ENCODE data around the gene NUP62.

NUP62 gene

DNA sequence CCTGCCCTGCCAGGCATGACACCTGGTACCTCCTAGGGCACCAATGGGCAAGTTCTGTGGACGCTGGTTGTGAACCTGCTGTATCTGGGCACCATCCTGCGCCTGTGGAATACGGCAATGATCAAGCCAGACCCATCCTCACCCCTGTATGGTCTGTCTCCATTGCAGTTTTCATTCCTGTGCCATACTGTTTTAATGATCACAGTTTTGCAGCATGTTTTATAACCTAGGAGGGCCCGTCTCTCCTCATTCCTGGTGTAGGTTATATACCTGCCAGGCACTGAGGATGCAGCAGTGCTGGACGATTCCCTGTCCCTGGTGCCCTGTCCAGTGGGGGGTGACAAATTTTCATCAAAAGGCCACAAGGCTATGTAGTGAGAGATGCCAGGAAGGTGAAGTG is 46.2 kb downstream of the NUP62 start:
- in situ Hi-C loops (cut with MboI; ENCODE audit: low sequenced_read_pairs) = no loop called here

DNA sequence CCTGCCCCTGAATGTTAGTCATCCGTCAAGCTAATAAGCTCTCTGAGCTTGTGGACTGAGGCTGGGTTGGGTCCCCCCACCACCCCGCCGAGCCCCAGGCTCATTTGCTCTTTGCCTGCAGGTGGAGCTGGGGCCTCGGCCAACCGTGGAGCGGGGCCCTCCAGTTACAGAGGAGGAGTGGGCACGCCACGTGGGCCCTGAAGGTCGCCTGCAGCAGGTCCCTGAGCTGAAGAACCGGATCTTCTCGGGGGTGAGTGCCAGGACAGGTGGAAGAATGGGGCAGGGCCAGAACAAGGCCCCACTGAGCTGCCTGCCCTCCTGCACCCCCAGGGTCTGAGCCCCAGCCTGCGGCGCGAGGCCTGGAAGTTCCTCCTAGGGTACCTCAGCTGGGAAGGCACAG is 46.7 kb downstream of the NUP62 start:
- in situ Hi-C loops (cut with MboI; ENCODE audit: low sequenced_read_pairs) = no loop called here

DNA sequence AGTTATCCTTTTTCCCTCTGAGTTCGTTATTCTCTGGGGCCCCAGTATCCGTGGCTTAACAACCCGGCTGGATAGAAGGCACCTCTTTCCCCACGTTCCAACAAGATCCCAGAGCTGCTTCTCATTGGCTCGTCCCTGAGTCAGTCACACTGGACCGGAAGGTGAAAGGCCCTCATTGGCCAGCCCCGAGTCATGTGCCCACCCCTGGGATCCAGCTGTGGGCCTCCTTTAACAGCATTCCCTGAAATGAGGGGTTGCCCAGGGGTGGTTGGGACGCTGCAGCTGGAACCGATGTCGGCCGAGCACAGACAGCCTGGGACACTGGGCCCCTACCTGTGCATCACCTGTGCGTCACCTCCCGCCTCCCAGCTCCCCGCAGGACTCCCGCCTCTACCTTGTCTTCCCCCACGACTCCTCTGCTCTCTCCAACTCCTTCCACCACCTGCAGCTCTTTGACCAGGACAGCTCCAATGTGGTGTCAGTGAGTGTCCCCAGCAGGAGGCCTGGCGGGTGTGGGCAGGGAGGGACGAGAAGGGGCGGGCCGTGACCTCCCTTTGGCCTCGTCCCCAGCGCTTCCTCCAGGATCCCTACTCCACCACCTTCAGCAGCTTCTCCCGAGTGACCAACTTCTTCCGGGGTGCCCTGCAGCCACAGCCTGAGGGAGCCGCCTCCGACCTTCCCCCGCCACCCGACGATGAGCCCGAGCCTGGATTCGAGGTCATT is 47.5 kb downstream of the NUP62 start:
- in situ Hi-C loops (cut with MboI; ENCODE audit: low sequenced_read_pairs) = no loop called here

DNA sequence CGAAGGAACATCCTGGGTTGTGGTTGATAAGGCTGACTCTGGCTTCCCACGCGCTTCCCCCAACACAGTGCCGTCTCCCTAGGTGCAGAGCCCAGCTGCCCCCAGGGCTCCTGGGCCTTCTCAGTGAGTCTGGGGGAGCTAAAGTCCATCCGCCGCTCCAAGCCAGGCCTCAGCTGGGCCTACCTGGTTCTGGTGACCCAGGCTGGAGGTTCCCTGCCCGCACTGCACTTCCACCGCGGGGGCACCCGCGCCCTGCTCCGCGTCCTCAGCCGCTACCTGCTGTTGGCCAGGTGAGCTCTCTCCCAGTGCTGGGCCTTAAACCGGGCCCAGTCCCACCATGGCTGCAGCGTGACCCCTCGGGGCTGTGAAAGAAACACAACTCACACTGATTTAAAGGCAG is 48.1 kb downstream of the NUP62 start:
- in situ Hi-C loops (cut with MboI; ENCODE audit: low sequenced_read_pairs) = no loop called here

DNA sequence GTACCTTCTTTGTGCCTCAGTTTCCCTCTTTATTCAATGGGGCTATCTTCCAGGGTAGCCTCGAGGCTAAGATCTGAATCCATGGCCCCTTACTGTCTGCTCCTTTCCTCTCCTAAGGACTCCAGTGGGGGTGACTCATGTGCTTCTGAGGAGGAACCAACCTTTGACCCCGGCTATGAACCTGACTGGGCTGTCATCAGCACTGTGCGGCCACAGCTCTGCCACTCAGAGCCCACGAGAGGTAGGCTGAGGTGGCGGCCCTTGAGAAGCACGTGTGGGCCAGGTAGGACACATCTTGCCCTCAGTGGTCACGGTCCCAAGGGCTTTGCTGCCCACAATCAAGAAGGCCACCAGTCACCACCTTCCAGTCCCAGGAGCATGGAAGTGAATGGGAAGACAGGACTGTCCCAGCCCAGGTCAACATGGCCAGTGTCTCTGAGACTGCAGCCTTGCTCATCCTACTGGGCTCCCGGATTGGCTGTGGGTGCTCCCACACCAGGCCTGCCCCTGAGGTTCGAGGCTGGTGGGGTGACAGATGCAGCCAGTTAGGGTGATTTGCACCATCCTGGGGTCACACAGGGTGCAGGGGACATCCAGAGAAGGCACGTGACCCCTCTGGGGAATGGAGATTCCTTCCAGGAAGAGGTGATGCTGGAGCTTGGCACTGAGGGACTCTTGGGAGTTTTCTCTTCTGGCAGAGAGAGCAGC is 49.0 kb downstream of the NUP62 start:
- in situ Hi-C loops (cut with MboI; ENCODE audit: low sequenced_read_pairs) = no loop called here

DNA sequence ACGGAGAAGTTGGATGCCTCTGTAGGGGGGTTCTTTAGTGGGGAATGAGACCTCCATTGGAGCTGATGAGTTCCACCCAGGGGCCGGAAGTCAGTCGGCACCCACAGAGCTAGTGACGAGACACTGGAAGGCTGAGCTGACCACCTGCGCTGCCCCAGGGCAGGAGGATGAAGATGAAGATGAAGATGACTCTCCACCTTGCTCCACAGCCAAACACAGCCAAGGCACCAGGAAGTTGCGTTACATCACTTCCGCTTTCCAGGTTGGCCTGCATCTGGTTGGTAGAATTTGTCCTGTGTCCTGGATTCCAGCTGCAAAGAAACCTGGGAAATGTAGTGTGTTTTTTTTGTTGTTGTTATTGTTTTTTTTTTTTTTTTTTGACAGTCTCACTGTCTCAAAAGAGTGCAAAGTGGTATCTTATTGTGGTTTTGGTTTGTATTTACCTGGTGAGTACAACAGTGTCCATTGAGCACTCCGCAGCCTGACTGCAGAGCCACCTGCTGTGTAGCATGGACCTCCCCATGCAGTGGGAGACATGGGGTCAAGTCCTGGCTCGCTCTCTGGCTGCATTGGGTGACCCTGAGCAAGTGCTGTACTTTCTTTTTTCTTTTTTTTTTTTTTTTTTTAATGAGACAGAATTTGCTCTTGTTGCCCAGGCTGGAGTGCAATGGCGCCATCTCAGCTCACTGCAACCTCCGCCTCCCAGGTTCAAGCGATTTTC is 49.9 kb downstream of the NUP62 start:
- in situ Hi-C loops (cut with MboI; ENCODE audit: low sequenced_read_pairs) = no loop called here

DNA sequence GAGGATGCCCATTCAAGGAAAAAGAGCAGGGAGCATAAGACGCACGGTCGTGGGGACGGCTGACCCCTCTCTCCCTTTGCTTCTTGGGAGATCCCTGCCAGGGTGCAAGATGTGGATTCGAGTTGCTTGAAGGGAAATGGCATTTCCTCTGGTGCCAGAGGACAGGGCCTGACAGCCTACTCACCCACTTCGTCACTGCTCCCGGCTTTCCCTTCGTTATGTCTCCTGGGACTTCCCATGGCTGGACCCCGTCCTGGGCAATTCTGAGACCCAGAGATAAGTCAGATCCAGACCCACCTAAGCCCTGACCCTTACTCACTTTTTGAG is 50.6 kb downstream of the NUP62 start:
- in situ Hi-C loops (cut with MboI; ENCODE audit: low sequenced_read_pairs) = no loop called here

DNA sequence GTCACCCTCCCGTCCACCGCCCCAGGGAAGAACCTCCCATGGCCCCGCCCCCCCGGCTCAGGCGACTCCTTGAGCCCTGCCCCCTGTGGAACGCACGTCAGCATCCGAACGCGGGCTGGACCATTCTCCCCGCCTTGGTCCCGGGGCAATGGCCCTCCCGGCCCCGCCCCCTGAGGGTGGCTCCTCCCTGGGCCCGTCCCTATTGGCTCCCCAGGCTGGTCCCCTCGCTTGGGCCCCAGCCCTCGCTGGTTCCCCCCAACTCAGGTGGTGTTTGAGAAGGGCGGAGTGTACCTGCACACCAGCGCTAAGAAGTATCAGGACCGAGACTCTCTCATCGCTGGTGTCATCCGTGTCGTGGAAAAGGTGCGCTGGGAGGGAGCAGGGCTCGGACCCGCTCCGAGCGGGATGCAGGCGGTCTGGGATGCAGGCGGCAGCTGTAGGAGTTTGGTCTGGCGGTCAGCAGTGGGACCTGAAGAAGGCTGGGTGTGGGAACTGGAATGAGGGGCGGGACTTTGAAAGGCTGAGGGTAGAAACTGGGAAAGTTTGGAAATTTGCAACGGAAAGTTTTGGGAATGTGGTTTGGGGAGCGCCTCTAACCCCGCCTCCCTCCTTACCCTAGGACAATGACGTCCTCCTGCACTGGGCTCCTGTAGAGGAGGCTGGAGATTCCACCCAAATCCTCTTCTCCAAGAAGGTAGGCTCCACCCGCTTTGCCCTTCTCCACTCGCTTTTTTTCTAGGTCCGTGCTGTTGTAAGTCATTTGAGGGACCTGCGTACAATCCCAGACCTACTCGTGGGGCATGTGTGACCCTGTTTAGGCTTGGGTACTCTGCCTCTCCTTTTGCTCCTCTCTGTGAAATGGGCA is 51.2 kb downstream of the NUP62 start:
- in situ Hi-C loops (cut with MboI; ENCODE audit: low sequenced_read_pairs) = no loop called here

DNA sequence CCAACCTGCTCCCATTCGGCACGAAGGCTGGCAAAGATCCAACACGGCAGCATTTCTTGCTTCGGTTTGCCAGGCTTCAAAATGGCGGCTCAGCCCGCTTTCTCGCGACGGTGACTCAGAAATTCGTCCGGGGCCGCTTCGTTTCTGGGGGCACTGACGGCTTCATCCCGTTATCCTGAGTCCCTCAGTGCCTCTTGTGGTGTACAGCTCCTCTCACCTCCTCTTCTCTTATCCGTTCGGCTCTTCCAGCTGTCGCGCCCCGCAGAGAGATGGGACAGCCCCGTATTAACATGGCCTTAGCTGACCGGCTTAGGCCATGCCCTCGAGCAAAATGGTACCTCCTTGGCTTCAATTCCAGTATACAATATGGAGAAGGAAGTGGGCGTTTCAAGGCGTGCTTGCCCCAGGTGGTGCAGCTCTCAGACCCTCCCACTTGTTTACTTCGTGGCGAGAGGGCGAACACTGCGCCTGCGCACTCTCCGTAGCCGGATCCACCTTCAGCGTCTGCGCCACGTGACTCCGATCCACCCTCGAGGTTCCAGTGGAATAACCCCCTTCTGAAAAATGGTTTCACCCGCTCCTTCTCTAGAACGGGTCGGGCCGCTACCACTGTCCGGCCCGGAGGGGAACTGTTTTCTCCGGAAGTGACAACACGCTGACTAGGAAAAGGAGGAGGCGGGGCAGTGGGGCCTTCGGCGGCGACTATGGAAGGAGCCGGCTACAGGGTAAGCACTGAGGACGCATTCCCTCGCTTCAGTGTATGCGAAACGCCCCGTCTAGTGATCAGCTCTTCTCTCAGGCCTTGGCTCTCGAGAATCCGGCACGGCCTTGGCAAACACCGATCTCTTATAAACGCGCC is 52.1 kb downstream of the NUP62 start, which contains the start of the genes AKT1S1 and TBC1D17:
Gene AKT1S1, minus strand, starts transcription at position 336 of the 859 bp plus-strand sequence. CDS start 4,060 bp downstream, outside the sequence.
Gene TBC1D17, plus strand, starts transcription at position 683 of the 859 bp plus-strand sequence. Its CDS starts 22 bp downstream, at position 705.
- in situ Hi-C loops (cut with MboI; ENCODE audit: low sequenced_read_pairs) = no loop called here

DNA sequence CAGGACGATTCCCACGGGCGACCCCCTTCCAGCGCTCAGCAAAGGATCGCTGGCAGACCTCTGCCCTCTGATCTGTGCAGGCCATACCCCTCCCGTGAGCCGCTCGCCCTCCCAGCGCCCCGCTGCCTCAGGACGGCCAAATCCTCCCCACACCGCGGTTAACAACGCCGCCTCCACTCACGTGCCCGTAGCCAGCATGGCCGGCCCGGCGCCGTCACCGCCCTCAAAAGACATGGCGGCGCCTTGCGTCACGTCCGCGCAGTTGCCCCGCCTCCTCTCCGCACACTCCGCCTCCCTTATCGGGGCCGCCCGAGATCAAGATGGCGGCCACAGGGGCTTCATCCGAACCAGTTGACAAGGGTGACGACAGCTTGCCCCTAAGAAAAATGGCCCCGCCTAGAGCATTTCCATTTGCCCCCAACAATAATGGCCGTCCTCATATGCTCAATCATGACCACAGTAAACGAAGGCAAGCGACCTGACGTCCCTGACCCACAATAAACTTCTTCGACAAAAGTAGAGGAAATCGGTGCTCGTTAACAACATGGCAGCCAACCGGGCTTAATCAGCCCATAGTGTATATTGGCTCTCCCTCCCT is 52.8 kb downstream of the NUP62 start:
- in situ Hi-C loops (cut with MboI; ENCODE audit: low sequenced_read_pairs) = no loop called here

DNA sequence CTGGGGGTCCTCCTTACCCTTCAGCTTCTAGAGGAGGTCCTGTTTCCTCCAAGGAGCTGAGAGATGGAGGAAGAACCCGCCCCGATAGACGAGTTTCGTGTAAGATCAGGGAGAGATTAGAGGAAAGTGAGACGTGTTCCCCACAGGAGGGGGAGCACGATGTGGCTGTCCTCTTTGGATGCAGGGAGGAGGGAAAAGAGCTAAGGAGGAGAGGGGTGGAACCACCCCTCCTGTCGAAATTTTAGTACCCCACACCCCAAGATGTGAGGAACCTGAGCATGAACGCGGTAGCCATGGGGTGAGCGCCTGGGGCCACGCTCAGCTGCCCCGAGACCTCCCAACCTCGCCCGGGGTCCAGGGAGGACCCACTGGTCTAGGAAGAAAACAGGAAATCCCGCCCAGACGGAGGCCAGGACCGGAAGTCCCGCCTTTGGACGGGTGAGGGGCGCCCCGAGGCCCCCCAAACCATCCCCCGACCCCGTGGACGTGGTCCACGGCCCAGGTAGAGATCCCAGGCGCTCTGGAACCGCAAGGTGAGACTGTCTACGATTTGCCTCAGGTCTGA is 53.4 kb downstream of the NUP62 start:
- in situ Hi-C loops (cut with MboI; ENCODE audit: low sequenced_read_pairs) = no loop called here

DNA sequence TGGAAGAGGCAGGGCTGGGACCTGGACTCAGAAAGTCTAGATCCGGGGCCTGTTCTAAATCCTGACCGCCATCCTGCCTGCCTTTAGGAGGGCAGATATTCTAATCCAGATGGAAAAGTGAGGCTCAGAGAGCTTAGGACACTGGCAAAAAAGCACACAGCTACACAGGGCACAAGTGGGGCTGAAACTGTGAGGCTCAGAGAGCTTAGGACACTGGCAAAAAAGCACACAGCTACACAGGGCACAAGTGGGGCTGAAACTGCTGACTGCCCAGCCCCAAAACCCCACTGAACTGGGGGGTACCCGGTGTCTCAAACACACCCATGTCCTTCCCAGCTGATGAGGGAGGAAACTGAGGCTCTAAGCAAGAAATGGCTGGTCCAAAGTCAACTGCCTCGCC is 54.1 kb downstream of the NUP62 start:
- in situ Hi-C loops (cut with MboI; ENCODE audit: low sequenced_read_pairs) = no loop called here

DNA sequence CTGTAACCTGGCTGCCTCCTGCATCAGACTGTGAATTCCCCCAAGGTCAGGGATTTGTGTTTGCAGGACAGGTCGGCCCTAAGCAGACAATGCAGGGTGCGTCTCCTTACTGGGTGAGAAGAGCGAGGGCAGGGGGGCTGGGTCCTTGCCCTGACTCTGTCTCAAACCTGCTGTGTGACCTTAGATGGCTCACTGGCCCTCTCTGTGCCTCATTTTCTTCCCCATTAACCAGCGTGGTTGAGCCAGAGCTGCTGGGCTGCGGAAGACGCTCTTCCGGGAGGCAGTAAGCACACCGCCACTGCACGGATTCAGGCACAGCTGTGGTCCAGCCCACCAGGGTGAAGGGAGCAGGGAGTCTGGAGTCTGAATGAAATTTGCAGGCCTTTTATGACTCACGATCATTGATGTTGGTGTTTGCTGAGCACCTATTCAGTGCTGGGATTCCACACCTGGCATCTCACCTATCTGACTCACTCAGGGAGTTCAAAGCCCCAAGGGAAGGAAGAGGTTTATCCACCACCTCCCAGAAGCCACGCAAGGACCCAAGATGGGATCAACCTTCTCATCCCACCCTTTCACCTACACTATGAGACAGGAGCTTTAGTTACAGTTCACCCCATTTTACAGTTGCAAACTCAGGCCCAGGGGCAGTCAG is 54.7 kb downstream of the NUP62 start:
- in situ Hi-C loops (cut with MboI; ENCODE audit: low sequenced_read_pairs) = no loop called here

DNA sequence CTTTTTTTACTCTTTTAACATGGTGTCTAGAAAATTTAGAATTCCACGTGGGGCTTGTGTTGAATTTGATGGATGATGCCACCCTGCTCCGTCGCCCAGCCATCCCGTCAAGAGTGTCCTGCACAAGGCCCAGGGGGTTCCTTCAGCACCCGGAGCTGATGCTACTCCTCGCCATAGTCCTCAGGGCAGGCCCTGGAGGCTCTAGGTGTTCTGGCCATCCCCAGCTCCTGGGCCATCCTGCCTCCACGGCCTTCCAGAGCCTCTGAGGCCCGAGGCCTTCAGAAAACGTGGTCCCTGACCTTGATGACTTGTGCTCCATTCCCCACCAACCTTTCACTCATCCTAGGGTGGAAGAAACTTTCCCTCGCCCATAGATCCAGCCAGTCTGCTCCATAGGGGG is 55.5 kb downstream of the NUP62 start:
- in situ Hi-C loops (cut with MboI; ENCODE audit: low sequenced_read_pairs) = no loop called here

DNA sequence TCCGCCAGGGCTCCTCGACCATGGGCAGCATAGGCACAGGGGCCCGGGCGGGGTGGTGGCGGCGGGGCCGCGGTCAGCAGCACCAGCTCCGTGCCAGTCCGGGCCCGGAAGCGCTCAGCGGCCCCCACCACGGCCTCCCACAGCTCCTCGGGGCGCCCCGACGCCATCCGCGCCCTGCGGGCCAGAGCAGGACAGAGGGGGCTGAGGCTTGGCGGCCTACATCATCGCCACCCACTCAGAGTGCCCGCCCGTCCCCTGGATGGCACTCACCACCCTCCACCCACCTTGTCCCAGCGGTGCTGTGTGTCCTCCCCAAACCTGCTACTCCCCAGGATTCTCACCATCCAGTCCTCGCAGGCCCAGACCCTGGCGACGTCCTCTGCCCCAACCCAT is 56.2 kb downstream of the NUP62 start:
- in situ Hi-C loops (cut with MboI; ENCODE audit: low sequenced_read_pairs) = no loop called here

DNA sequence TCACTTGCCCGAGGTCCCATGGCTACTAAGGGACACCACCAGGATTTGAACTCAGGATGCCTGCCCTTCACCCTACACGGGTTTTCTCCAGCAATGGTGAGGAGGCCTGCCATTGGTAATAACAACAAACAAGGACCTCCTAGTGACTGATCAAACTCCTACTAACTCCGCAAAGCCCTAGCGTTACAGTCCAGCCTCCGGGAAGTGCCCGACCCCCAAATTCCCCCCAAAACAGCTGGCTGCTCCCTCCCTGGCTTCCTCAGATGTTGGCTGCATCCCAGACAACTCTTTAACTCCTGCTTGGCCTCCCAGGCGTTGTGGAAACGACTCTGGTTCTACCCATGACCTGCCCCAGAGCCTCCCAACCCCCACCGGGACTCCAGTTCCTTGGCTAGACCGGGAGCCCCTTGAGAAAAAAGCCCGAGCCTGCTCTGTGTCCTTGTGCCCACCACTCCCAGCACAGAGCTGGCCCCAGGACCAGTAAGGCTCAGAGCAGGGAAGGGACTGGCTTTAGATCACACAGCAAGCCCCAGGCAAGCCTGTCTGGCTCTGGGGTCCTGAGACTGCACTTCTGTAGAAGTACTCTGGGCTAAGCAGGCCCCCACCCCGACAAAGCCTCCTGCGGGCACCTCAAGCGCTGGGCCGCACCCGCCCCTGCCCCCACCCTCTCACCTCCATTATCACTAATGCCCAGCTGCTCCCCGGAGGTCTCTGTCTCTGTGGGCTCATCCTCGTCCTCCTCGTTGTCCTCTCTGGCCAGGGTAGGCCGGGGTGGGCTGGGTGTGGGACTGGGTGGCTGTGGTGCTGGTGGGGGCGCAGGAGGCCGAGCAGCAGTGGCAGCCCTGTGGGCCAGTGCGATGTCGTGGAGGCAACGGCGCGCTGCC is 56.8 kb downstream of the NUP62 start:
- in situ Hi-C loops (cut with MboI; ENCODE audit: low sequenced_read_pairs) = no loop called here

DNA sequence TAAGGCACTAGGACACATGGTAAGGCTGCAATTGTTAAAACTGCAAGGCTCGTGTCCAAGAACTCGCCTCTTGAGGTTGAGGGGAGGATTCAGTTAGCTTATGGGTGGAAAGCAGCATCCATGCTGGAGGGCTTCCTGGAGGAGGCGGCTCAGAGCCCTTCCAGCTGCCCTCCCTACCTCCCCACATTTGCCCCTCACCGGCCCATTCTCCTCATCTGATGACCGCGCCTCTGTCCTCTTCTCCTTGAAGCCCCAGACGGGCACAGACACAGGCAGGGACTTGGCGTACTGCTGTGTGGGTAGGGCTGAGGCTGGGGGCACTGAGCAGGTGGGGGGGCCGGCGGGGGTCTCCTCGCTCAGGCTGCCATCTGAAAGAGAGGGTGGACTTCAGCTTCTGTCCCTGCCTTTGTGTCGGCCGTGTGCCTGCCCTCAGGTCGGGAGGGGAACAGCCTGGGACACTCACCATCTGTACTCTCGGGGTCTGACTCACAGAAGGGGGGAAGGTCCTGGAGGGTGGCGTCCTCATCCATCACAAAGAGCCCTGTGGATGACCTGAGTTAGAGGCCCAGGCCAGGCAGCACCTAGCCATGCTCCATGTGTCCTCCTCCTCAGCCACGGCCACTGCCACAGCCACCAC is 57.8 kb downstream of the NUP62 start:
- in situ Hi-C loops (cut with MboI; ENCODE audit: low sequenced_read_pairs) = no loop called here
